ENCODE data around the gene RADIL. TPM values are rescaled to one million over a fixed set of nuclear protein-coding genes. Genes with fewer than 3 reads are reported as not detected.

Gene RADIL
- total RNA-seq (under 1 TPM in 1 of 2 donors, not detected in 1; 0.55 TPM), total RNA-seq (0 to 0.12 reads per million in 2 donors)

- ATAC-seq: peak; percentile 97
- Mint-ChIP-seq H3K4me3 (peak within 1 kb of the TSS; percentile 81), H3K4me1 (peaks cover 8% of the 10 kb centered on the region), H3K36me3 (ENCODE audit: low read depth) (peaks cover 5% of the 10 kb centered on the region), H3K27me3 (peaks cover 52% of the 10 kb centered on the region), H3K27ac (no peak within 1 kb of the TSS)
- peak; percentile 71 to 75 (median 71) for DNase-seq
- H3K9me3 ChIP-seq (ENCODE audit: control insufficient read depth, low read length, poor library complexity, severe bottlenecking): no peaks in the 10 kb centered on the region
Measured at GRCh38 chr7:4883372-4884144, at the start of gene RADIL. Gene RADIL, minus strand, starts transcription at chr7:4883716. Its CDS starts 5,577 bp downstream, at chr7:4878139.

- H3K9me3 ChIP-seq (ENCODE audit: control insufficient read depth, low read length, poor library complexity, severe bottlenecking): no peaks in the 10 kb centered on the region
- no peak for ATAC-seq
- peaks cover 2% of the 10 kb centered on the region for H3K36me3 Mint-ChIP-seq (ENCODE audit: low read depth)
- DNase-seq: no peak
- peak overlapping the region; percentile 78 for H3K27ac Mint-ChIP-seq
- H3K4me1 Mint-ChIP-seq: no peaks in the 10 kb centered on the region
- H3K4me3 Mint-ChIP-seq: no peak overlapping the region
- peaks cover 6% of the 10 kb centered on the region for H3K27me3 Mint-ChIP-seq
Measured at GRCh38 chr7:4931943-4932342, 48.4 kb upstream of the RADIL start.

- Mint-ChIP-seq H3K27me3 (peaks cover 11% of the 10 kb centered on the region), H3K27ac (no peak overlapping the region), H3K36me3 (ENCODE audit: low read depth) (peaks cover 2% of the 10 kb centered on the region), H3K4me1 (no peaks in the 10 kb centered on the region), H3K4me3 (no peak overlapping the region)
- ATAC-seq (no peak), DNase-seq (no peak)
- H3K9me3 ChIP-seq (ENCODE audit: control insufficient read depth, low read length, poor library complexity, severe bottlenecking): no peaks in the 10 kb centered on the region
Measured at GRCh38 chr7:4929005-4929404, 45.5 kb upstream of the RADIL start.

- Mint-ChIP-seq H3K27ac (no peak overlapping the region), H3K4me1 (no peaks in the 10 kb centered on the region), H3K36me3 (ENCODE audit: low read depth) (peaks cover 2% of the 10 kb centered on the region), H3K4me3 (no peak overlapping the region), H3K27me3 (peaks cover 11% of the 10 kb centered on the region)
- no peaks in the 10 kb centered on the region for H3K9me3 ChIP-seq (ENCODE audit: control insufficient read depth, low read length, poor library complexity, severe bottlenecking)
- ATAC-seq (no peak), DNase-seq (no peak)
Measured at GRCh38 chr7:4928445-4928844, 44.9 kb upstream of the RADIL start.

- Mint-ChIP-seq H3K27ac (no peak overlapping the region), H3K4me1 (no peaks in the 10 kb centered on the region), H3K4me3 (no peak overlapping the region), H3K36me3 (ENCODE audit: low read depth) (peaks cover 4% of the 10 kb centered on the region), H3K27me3 (peaks cover 10% of the 10 kb centered on the region)
- ATAC-seq (no peak), DNase-seq (no peak)
- no peaks in the 10 kb centered on the region for H3K9me3 ChIP-seq (ENCODE audit: control insufficient read depth, low read length, poor library complexity, severe bottlenecking)
Measured at GRCh38 chr7:4919969-4920766, 36.7 kb upstream of the RADIL start.

- ATAC-seq: no peak
- H3K4me1 Mint-ChIP-seq: no peaks in the 10 kb centered on the region
- no peak for DNase-seq
- peaks cover 4% of the 10 kb centered on the region for H3K36me3 Mint-ChIP-seq (ENCODE audit: low read depth)
- no peak overlapping the region for H3K4me3 Mint-ChIP-seq
- H3K27ac Mint-ChIP-seq: no peak overlapping the region
- peaks cover 4% of the 10 kb centered on the region for H3K27me3 Mint-ChIP-seq
- H3K9me3 ChIP-seq (ENCODE audit: control insufficient read depth, low read length, poor library complexity, severe bottlenecking): no peaks in the 10 kb centered on the region
Measured at GRCh38 chr7:4916113-4916512, 32.6 kb upstream of the RADIL start.

GRCh38 chr7:4911111-4911828 is 27.8 kb upstream of the RADIL start:
- Mint-ChIP-seq H3K4me3 (no peak overlapping the region), H3K27me3 (peaks cover 8% of the 10 kb centered on the region), H3K36me3 (ENCODE audit: low read depth) (no peaks in the 10 kb centered on the region), H3K4me1 (no peaks in the 10 kb centered on the region), H3K27ac (no peak overlapping the region)
- no peak for DNase-seq
- no peaks in the 10 kb centered on the region for H3K9me3 ChIP-seq (ENCODE audit: control insufficient read depth, low read length, poor library complexity, severe bottlenecking)
- no peak for ATAC-seq

- H3K27me3 Mint-ChIP-seq: peaks cover 22% of the 10 kb centered on the region
- no peak overlapping the region for H3K27ac Mint-ChIP-seq
- no peak for DNase-seq
Measured at GRCh38 chr7:4906682-4907081, 23.2 kb upstream of the RADIL start.

GRCh38 chr7:4905171-4905570 is 21.7 kb upstream of the RADIL start:
- H3K27ac Mint-ChIP-seq: no peak overlapping the region
- no peaks in the 10 kb centered on the region for H3K36me3 Mint-ChIP-seq (ENCODE audit: low read depth)
- H3K27me3 Mint-ChIP-seq: peaks cover 14% of the 10 kb centered on the region
- no peaks in the 10 kb centered on the region for H3K4me1 Mint-ChIP-seq
- DNase-seq (no peak), ATAC-seq (no peak)
- no peak overlapping the region for H3K4me3 Mint-ChIP-seq
- no peaks in the 10 kb centered on the region for H3K9me3 ChIP-seq (ENCODE audit: control insufficient read depth, low read length, poor library complexity, severe bottlenecking)

More at GRCh38 chr7:4906682-4907081, 23.2 kb upstream of the RADIL start:
- Mint-ChIP-seq H3K4me3 (no peak overlapping the region), H3K36me3 (ENCODE audit: low read depth) (no peaks in the 10 kb centered on the region), H3K4me1 (no peaks in the 10 kb centered on the region)
- ATAC-seq: no peak
- no peaks in the 10 kb centered on the region for H3K9me3 ChIP-seq (ENCODE audit: control insufficient read depth, low read length, poor library complexity, severe bottlenecking)

- no peaks in the 10 kb centered on the region for H3K36me3 Mint-ChIP-seq (ENCODE audit: low read depth)
- H3K4me1 Mint-ChIP-seq: no peaks in the 10 kb centered on the region
- H3K4me3 Mint-ChIP-seq: no peak overlapping the region
- peaks cover 23% of the 10 kb centered on the region for H3K27me3 Mint-ChIP-seq
- no peaks in the 10 kb centered on the region for H3K9me3 ChIP-seq (ENCODE audit: control insufficient read depth, low read length, poor library complexity, severe bottlenecking)
- DNase-seq (no peak), ATAC-seq (no peak)
- no peak overlapping the region for H3K27ac Mint-ChIP-seq
Measured at GRCh38 chr7:4904346-4904745, 20.8 kb upstream of the RADIL start.

GRCh38 chr7:4895766-4896165 is 12.2 kb upstream of the RADIL start:
- DNase-seq (no peak), ATAC-seq (no peak)
- H3K9me3 ChIP-seq (ENCODE audit: control insufficient read depth, low read length, poor library complexity, severe bottlenecking): no peaks in the 10 kb centered on the region
- no peak overlapping the region for H3K4me3 Mint-ChIP-seq
- H3K4me1 Mint-ChIP-seq: no peaks in the 10 kb centered on the region
- H3K27ac Mint-ChIP-seq: no peak overlapping the region
- H3K27me3 Mint-ChIP-seq: peaks cover 16% of the 10 kb centered on the region
- no peaks in the 10 kb centered on the region for H3K36me3 Mint-ChIP-seq (ENCODE audit: low read depth)

- H3K4me3 Mint-ChIP-seq: no peak overlapping the region
- DNase-seq (no peak), ATAC-seq (no peak)
- H3K27ac Mint-ChIP-seq: no peak overlapping the region
- H3K27me3 Mint-ChIP-seq: peaks cover 15% of the 10 kb centered on the region
- H3K9me3 ChIP-seq (ENCODE audit: control insufficient read depth, low read length, poor library complexity, severe bottlenecking): no peaks in the 10 kb centered on the region
- no peaks in the 10 kb centered on the region for H3K36me3 Mint-ChIP-seq (ENCODE audit: low read depth)
- H3K4me1 Mint-ChIP-seq: no peaks in the 10 kb centered on the region
Measured at GRCh38 chr7:4894482-4894881, 11.0 kb upstream of the RADIL start.

GRCh38 chr7:4893929-4894475 is 10.5 kb upstream of the RADIL start:
- ATAC-seq: no peak
- Mint-ChIP-seq H3K4me3 (no peak overlapping the region), H3K27ac (no peak overlapping the region), H3K36me3 (ENCODE audit: low read depth) (peaks cover 2% of the 10 kb centered on the region), H3K27me3 (peaks cover 18% of the 10 kb centered on the region), H3K4me1 (no peaks in the 10 kb centered on the region)
- no peak for DNase-seq
- no peaks in the 10 kb centered on the region for H3K9me3 ChIP-seq (ENCODE audit: control insufficient read depth, low read length, poor library complexity, severe bottlenecking)

All from T-helper 17 cell (primary cell).